Ovary (tissue), 9 donors: ENCODE measurements around the gene EIF2S2. TPM values are rescaled to one million over a fixed set of nuclear protein-coding genes. Genes with fewer than 3 reads are reported as not detected.

Experiments used
- DNase-seq, 5 donors: peaks; one replicate each; pipeline ENCODE4 v3.0.0-alpha.2; 2019 to 2020
- H3K27ac ChIP-seq, 2 donors: fragments of 200-600 bp; one replicate each; pipeline versions ENCODE4 v1.5.1 to v1.8.0; 2019 to 2022
- H3K27me3 ChIP-seq: fragments of 200-600 bp; one replicate; pipeline ENCODE4 v1.8.0; 2022
- H3K36me3 ChIP-seq: fragments of 200-600 bp; sonication (generic); one replicate; pipeline ENCODE4 v1.5.1; 2019
- H3K4me1 ChIP-seq: one replicate; pipeline ENCODE4 v1.8.1; 2013; ENCODE audit warnings: mild to moderate bottlenecking, moderate library complexity; ENCODE audit not compliant: insufficient read depth
- H3K4me3 ChIP-seq: fragments of 200-600 bp; sonication (generic); one replicate; pipeline ENCODE4 v1.5.1; 2017
- H3K9me3 ChIP-seq, 2 donors: fragments of 200-600 bp in 1 of 2; sonication (generic) in 1 of 2; one replicate each; pipeline versions ENCODE4 v1.5.1 to v1.8.1; 2013 to 2019; ENCODE audit warnings: mild to moderate bottlenecking in 1 of 2, moderate library complexity in 1 of 2
- CTCF ChIP-seq, 3 donors: fragments of 450-650 bp in 2 of 3; fragments of 200-600 bp in 1 of 3; IDR thresholded peaks; one replicate each; pipeline versions ENCODE4 v1.5.1 to v1.8.0; 2016 to 2022; ENCODE audit warnings: antibody characterized with exemption in 3 of 3, mild to moderate bottlenecking in 1 of 3
- EP300 ChIP-seq: sonication (generic); formaldehyde crosslinking; IDR thresholded peaks from one replicate; pipeline ENCODE4 v1.6.1; 2017; ENCODE audit warnings: antibody characterized with exemption
- POLR2A ChIP-seq: fragments of 450-650 bp; IDR thresholded peaks from one replicate; pipeline ENCODE4 v1.6.1; 2017; ENCODE audit warnings: antibody characterized with exemption, mild to moderate bottlenecking, moderate library complexity
- WGBS, 3 donors: extraction: QIAGEN DNeasy Blood & Tissue Kit in 1 of 3; methylation state at CpG; one replicate each; pipeline versions ENCODE4 v1.1.5 to v1.1.7; 2013 to 2017; 5-methylcytosine and 5-hydroxymethylcytosine counted together
- intact Hi-C, 4 donors: fragments of 100-400 bp; cut with DNase I; formaldehyde crosslinking; loops; one replicate each; pipeline versions ENCODE4 v1.11.0 to v1.15.1; 2022 to 2023
- polyA plus RNA-seq, 2 donors: library from polyadenylated mRNA; stranded (reverse); fragments of 200-250 nt in 1 of 2; fragments of 350-450 nt in 1 of 2; fragmentation: Illumina TruSeq in 1 of 2; extraction: RNeasy Lipid Tissue Mini Kit (QIAGEN cat#74804) in 1 of 2; gene quantifications; one replicate each; pipeline ENCODE4 v1.2.3, GENCODE V29; 2013 to 2014
- total RNA-seq, 7 donors: library from RNA; depleted of rRNA in 2 of 7; stranded (reverse); fragments of >200 nt in 2 of 7; fragmentation: NEBNext Ultra II Directional in 3 of 7; extraction: Animal tissue kit (Norgen Biotek cat#: 25700) in 3 of 7; gene quantifications; one replicate each; pipeline versions ENCODE4 v1.1.0 to v1.2.4, GENCODE V29; 2016 to 2023
- donor health status: DM: no; HTN: no; CAD: no; lungs with moderate emphysema.
- donor health status: DM: no; HTN: no; CAD: no.
- donor health status: Bipolar disorder and iron deficiency.
- donor health status: DM: yes; HTN: yes; CAD: no.
- donor health status: DM: no; HTN: no; CAD: no.
- donor health status: DM: yes; HTN: yes; CAD: no.

EIF2S2 gene
- total and polyA plus RNA-seq, 9 donors: 29.1 to 85.8 (median 36.1) TPM

GRCh38 chr20:34084227-34084923, 27.7 kb downstream of the EIF2S2 start:
- TF ChIP-seq EP300 (no peak), POLR2A (no peak), CTCF (IDR thresholded peaks at IDR 0.05) (no peak)
- Histone ChIP-seq H3K27ac (no peak overlapping the region), H3K27me3 (no peaks in the 10 kb centered on the region), H3K36me3 (no peaks in the 10 kb centered on the region), H3K4me1 (peaks cover 4% of the 10 kb centered on the region), H3K4me3 (no peak overlapping the region), H3K9me3 (no peaks in the 10 kb centered on the region)
- intact Hi-C loops: no loop called here
- WGBS, 3 donors: 84 to 89% (median 88%) methylated on average over 9 of the region's 9 CpGs
- DNase-seq: no peak

DNA sequence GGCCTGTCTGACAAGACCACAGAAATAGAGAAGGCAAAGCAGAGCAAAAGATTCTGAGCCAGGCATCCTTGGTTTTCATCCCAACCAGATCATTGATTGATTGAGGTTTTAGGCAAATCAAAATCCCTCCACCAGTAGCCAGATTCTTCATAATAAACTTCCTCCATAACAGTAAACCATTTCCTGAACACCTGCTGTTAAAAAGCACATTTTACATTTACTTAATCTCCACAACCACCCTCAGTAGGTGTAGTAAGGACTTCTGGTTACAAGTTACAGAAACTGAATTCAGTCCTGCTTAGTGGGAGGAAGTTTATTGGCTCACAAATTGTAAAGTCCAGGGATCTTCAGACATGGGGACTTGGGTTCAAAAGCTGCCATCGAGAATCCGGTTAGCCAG, 28.3 kb downstream of the EIF2S2 start:
- H3K27ac ChIP-seq: no peak overlapping the region
- no peaks in the 10 kb centered on the region for H3K9me3 ChIP-seq
- WGBS, 3 donors: 94 to 97% (median 96%) methylated on average over 2 of the region's 2 CpGs
- no peak overlapping the region for H3K4me3 ChIP-seq
- no peaks in the 10 kb centered on the region for H3K36me3 ChIP-seq
- intact Hi-C loops: no loop called here
- no peaks in the 10 kb centered on the region for H3K27me3 ChIP-seq
- no peak for TF ChIP-seq CTCF (IDR thresholded peaks at IDR 0.05)
- TF ChIP-seq EP300: no peak
- DNase-seq: no peak
- H3K4me1 ChIP-seq: peaks cover 4% of the 10 kb centered on the region

DNA sequence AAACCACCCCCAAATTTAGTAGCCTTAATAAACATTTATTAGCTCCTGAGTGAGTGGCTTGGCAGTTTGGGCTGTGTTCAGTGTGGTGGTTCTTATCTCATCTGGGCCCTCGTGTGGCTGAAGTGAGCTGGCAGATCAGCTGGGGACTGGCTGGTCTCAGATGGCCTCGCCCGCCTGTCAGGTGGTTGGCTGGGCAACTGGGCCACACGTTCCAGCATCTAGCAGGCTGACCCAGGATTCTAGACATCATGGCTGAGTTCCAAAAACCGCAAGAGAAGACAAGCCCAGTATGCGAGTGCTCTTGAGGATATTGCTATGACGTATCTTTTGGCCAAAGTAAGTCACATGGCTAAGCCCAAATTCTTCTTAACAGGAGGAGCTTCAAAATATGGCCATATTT, 28.9 kb downstream of the EIF2S2 start:
- DNase-seq: peak; percentile 44 to 64 (median 50)
- no peak for TF ChIP-seq EP300
- TF ChIP-seq CTCF (IDR thresholded peaks at IDR 0.05): no peak
- intact Hi-C loops: no loop called here
- no peaks in the 10 kb centered on the region for H3K9me3 ChIP-seq
- peak overlapping the region in 1 of 2 donors; percentile 22 for H3K27ac ChIP-seq
- no peak overlapping the region for H3K4me3 ChIP-seq
- peaks cover 4% of the 10 kb centered on the region for H3K4me1 ChIP-seq
- H3K27me3 ChIP-seq: no peaks in the 10 kb centered on the region
- H3K36me3 ChIP-seq: no peaks in the 10 kb centered on the region
- WGBS, 3 donors: 18 to 22% (median 18%) methylated on average over 7 of the region's 7 CpGs

GRCh38 chr20:34082232-34082887, 29.7 kb downstream of the EIF2S2 start:
- H3K27me3 ChIP-seq: no peaks in the 10 kb centered on the region
- no peak for DNase-seq
- peak overlapping the region in 1 of 2 donors; percentile 22 for H3K27ac ChIP-seq
- H3K36me3 ChIP-seq: no peaks in the 10 kb centered on the region
- H3K9me3 ChIP-seq: no peaks in the 10 kb centered on the region
- H3K4me3 ChIP-seq: no peak overlapping the region
- WGBS, 3 donors: 74 to 85% (median 75%) methylated on average over 8 of the region's 8 CpGs
- H3K4me1 ChIP-seq: peaks cover 4% of the 10 kb centered on the region
- TF ChIP-seq CTCF (IDR thresholded peaks at IDR 0.05): no peak
- TF ChIP-seq POLR2A: no peak
- no peak for TF ChIP-seq EP300
- intact Hi-C loops: no loop called here
